GM21390 (cell line): ENCODE data around the gene GMPR.

Experiments
- ATAC-seq: cut with Tn5 transposase; IDR thresholded peaks from one replicate; pipeline ENCODE4 v1.9.1; 2021; ENCODE audit not compliant: unreplicated experiment

GMPR gene

GRCh38 chr6:16296061-16296670, 57.8 kb downstream of the GMPR start:
- no peak for ATAC-seq

GRCh38 chr6:16299861-16300260, 61.5 kb downstream of the GMPR start:
- no peak for ATAC-seq

- ATAC-seq = peak; percentile 67
Observed at GRCh38 chr6:16301511-16301910, 63.1 kb downstream of the GMPR start.

DNA sequence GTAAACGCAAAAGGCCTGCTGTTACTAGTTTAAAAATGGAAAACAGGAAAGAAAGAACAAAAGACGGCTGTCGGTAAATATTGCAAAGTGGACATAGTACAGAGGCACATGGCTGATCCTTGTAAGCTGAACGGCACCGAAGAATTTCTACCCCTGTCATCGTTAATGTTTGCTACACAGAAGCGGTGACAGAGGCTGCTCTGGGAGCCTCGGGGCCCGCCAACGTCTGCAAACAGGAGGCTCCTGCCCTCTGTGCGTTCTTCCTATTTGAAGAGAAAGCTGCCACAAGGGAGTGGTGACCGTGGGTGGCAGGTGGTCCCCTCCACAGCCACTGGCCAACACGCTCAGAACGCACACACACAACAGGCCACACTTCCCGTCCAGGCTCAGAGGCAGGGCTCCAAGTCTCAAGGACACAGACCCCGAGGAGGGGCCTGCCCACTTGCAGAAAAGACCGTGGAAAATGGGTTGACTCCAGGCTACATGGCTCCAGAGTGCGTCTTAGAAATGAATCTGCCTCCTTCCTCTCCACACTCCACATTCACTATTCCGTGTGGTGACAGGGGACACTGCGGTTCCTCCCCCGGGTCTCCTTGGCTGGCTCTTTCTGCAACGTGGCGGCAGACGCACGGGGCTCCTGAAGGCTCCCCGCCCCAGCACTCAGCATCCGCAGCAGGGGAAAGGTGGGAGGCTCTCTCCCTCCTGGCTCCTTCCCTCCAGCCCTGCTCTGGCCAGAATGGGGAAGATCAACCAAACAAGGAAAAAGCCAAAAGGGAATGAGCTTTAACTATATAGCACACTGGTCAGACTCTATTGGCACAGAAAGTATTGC, 64.5 kb downstream of the GMPR start:
- no peak for ATAC-seq

- peak; percentile 83 for ATAC-seq
Observed at GRCh38 chr6:16305246-16305725, 66.9 kb downstream of the GMPR start.

DNA sequence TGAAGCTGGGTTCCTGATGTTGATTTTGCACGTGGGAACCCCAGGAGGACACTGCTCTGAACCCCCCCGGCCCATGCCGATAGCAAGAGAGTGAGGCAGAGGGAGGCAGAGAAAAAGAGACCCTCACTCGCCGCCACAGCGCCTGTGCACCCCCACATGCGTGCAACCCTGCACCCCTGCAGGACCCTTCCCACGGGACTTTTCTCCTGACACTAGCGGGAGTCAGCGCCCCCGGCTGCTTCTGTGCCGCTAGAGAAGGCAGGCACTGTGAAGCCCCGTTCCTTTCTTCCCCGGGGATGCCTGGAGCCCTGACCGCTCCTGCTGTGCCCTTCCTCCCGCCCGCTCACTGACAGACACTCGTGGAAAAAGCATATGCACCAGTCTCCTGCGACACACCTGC, 67.4 kb downstream of the GMPR start:
- ATAC-seq = peak; percentile 10

DNA sequence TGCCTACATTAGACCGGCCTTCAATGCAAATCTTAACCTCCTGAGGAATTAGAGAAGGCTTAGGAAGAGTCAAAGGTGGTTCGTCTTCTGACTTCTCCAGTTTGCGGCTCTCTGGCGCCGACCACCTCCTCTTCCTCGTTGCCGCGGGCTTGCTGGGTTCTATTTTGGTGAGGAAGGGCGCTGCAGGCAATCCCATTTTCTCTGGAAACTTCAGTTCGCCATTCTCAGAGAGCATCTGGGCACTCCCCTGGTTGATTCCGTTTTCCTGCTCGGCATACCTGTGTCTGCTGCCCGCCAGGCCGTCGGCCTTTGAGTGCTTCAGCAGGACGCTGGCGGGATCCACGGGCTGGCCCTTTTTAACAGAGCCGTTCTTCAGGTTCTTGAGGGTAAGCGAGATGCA, 67.9 kb downstream of the GMPR start:
- no peak for ATAC-seq

DNA sequence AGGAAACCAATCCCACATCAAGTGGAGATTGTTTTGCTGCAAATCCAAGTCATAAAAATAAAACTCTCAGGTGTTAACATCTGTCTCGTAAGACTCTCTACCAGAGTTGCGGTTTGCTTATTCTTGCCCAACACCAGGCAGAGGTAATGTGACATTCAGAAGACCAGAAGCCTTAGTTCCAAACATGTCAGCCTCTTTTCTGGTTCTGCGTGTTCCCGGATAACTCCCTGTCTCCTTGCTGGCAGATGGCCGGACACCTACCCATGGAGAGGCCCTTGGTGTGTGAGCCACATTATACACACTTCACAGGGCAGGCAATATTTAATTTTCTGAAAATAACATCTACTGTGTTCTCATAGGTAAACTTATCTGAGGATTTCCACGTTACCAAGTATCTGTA, 73.4 kb downstream of the GMPR start:
- ATAC-seq = no peak

- no peak for ATAC-seq
Observed at GRCh38 chr6:16313732-16314131, 75.3 kb downstream of the GMPR start.

GRCh38 chr6:16314296-16314695, 75.9 kb downstream of the GMPR start:
- ATAC-seq = no peak

DNA sequence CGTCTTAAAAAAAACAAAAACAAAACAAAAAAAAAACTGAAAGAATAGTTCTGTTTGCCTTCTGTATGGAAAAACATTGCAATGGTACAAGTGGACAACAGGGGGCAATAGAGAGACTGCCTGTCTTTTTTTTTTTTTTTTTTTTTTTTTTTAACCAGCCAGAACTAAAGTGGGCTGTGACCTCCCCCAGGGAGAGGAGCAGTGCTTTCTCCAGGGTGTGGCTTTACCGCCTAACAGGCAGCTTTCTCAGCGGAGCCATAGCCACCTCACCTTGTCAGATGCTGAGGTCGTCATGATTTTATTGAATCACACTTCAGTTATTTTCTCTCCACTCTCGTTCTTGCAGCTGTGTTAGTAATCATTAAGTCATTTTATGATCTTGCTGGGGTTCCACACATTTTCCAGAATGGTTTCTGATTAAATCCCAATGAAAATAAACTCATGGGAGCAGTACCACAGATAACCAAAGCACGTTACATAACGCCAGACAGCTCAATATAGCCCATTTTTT, 78.4 kb downstream of the GMPR start:
- ATAC-seq = no peak

DNA sequence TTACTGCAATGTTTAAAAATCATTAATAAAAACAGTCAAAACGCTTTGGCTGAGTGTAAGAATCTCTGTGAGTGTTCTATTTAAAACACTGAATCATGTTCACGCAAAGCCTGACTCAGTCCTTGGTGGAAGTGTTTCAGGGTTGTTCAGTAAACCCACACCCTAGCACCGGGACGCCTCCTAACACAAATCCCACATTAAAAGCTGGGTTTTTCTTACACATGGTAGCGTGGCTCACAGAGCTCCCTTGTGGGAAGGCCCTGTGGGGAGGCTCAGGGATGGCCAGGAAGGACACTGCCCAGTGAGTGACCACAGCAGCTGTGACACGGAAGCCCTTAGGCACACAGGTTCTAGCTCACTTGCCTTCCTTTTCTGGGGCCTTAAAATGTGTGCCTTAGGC, 80.2 kb downstream of the GMPR start:
- ATAC-seq = no peak

DNA sequence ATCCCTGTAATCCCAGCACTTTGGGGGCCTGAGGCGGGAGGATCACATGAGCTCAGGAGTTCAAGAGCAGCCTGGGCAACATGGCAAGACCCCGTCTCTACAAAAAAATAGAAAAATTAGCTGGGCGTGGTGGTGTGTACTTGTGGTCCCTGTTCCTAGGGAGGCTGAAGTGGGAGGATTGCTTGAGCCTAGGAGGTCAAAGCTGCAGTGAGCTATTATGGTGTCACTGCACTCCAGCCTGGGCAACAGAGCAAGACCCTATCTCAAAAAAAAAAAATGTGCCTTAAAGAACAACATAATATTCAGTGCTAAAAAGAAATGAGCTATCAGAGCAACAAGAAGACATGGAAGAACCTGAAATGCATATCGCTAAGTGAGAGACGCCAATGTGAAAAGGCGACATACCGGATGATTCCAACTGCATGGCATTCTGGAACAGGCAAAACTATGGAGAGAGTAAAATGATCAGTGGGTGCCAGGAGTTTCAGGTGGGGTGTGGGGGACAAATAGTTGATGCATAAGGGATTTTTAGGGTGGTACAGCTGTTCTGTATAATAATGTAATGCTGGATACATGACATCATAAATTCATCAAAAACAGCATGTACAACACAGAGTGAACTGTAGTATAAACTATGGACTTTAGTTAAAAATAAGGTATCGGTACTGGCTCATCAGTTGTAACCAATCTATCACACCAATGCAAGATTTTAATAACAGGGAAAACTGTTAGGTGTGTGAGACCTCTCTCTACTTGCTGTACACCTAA, 80.8 kb downstream of the GMPR start:
- ATAC-seq = no peak

DNA sequence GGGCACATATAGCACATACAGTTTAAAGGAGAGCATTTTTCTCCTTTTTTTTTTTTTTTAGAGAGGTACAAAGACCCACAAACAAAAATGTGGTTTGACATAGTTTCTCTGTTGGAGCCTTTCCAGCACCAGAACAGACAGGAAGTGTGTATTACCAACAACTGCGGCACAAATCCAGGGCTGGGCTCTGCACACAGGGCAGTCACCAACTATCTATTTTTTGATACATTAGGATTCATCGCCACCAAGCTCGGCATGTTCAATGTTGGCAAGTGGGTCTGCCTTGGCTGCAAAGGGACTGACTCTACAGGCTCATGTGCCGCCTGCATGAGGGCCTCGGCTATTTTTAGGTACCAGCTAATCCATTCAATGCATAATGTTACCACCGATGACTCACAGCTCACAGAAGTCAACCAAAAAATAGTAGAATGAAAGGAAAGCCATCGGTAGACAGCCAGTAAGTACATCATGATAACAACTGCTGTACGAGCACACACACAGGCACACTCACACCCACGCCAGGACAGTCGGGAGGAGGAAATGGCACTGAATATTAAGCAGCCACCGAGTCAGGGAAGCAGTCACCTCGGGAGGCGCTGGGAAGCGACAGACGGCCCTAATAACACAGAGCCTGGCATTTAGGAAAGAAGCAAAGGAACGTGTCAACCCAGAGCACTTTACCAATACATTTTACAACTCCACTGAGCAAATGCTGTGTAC, 81.6 kb downstream of the GMPR start:
- peak; percentile 63 for ATAC-seq

DNA sequence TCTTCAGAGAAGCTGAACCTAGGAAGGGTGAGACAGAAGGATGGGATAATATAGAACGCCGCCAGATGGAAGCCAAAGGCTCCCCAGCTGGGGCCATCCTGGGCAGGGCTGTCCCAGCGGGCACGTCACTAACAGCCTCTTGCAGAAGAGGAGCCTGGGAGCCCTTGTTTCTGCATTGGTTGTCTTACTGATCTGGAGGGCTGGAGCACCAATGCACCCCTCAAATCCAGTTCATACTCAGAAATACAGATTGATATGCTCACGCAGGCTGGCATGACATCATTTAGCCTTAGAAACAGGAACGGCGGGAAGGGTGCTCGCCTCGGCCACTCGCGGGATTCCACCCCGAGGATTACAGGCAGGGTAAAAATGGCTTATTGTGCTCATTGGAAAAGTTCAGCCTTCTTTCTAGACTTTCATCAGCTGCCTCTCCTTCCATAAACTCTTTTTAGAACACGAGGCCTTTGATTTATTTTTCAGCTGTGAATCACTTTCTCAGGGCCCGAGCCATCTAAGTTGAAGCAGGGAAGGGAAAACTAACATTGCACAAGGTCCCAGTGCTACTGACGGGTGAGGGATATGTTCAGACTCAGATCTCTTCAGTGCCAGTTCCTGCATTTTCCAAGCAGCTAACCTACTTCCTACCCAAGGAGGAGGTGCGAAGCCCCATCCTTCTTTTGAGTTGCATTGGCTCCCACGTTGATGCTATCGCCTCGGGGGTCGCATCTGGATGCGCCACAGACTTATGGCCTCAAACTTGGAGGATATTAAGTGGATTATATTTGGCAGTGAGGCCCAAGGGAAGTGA, 82.3 kb downstream of the GMPR start:
- ATAC-seq = no peak

DNA sequence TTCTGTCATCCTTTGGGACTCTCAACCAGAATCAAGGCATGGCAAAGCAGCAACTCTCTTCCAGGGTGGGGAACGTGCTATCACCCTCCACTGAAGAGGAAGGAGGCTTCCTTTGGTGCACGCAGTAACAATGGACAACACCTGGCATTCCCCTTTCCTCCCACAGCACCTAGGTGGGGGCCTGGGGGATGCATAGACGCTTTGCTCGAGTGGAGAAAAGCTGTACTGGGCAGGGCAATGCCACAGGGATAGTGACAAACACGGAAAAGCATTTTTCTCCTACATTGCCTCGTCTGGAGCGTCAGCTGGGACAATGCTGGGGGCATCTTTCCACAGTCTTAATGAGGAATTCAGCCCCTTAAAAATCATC, 82.9 kb downstream of the GMPR start:
- ATAC-seq = no peak

DNA sequence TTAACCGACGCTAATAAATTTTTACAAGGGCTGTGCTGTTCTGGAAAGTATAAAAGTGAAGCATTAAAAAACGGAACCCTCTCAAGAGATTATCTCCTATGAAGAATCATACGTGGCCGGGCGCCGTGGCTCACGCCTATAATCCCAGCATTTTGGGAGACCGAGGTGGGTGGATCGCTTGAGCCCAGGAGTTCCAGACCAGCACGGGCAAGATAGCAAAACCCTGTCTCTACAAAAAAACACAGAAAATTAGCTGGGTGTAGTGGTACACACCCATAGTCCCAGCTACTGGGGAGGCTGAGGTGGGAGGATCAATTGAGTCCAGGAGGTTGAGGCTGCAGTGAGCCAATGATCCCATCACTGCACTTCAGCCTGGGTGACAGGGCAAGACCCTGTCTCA, 83.4 kb downstream of the GMPR start:
- ATAC-seq = no peak

DNA sequence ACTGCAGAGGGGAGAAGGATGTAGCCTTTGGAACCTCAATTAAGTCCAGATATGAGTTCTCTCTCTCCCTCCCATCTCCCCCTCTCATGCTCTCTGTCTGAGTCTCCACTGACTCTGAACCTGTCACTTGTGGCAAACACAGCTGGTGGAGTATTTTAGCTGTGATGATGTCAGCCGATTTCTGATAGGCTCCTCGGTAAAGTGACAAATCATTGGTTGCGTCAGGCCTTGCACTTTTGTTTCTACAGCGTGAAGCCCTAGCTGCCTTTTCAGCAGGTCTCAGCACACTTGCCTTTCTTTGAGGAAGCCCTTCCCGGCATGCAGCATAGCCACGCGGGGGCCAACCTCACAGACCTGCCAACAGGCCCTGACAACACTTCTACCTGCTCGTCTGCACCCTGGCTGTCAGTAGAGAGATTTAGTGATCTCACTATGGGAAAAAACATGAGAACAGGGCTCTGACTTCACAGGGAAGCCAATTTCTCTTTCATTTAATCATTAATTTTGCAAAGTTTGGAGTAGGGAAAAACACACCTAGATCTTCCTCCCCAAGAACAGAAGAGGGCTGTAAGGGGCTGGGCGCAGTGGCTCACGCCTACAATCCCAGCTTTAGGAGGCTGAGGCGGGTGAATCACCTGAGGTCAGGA, 84.4 kb downstream of the GMPR start:
- peak; percentile 84 for ATAC-seq

- no peak for ATAC-seq
Observed at GRCh38 chr6:16324184-16324583, 85.8 kb downstream of the GMPR start.
